PC-9 (cell line): ENCODE data around the gene MRM1.
"Not testable (repeated sequence)": the region's sequence is repeated elsewhere in the genome, so short reads cannot be mapped to it uniquely, and the experiment has no call there.

Experiments used
- CTCF ChIP-seq: fragments of 200-600 bp; sonication (generic); conservative IDR thresholded peaks from 2 replicates; pipeline ENCODE4 v1.6.1; 2017; ENCODE audit warnings: mixed run types, antibody characterized with exemption, mild to moderate bottlenecking, moderate library complexity
- EZH2 ChIP-seq: fragments of 200-600 bp; sonication (generic); IDR thresholded peaks from 2 replicates; pipeline ENCODE4 v1.8.0; 2017; ENCODE audit warnings: antibody characterized with exemption, low read depth

- not testable (repeated sequence) for TF ChIP-seq CTCF, EZH2
Measured at GRCh38 chr17:36605028-36605427, 3.6 kb downstream of the MRM1 start.
